IMR-90 (cell line): ENCODE results near the gene MSN. TPM values are rescaled to one million over a fixed set of nuclear protein-coding genes. Genes with fewer than 3 reads are reported as not detected.

Source experiments
- ATAC-seq: fragments of 200-7000 bp; cut with Tn5 transposase; 2 replicates; pipeline ENCODE4 v1.9.1; 2020; ENCODE audit warnings: low read depth, mild to moderate bottlenecking, moderate library complexity
- BruUV-seq: library from RNA; stranded (reverse); fragments of 400-500 nt; replicated peaks from 2 replicates; lab custom pipeline; 2021; lab: Mats Ljungman, UMichigan
- CTCF ChIA-PET: fragments of 300-600 bp; formaldehyde crosslinking; extraction: SDS; loops from one replicate; lab custom pipeline; 2021; ENCODE audit warnings: antibody characterized with exemption; lab: Yijun Ruan, JAX
- POLR2A ChIA-PET: fragments of 300-600 bp; sonication (Branson Sonifier 250); formaldehyde crosslinking; loops from one replicate; lab custom pipeline; 2022; ENCODE audit warnings: antibody characterized with exemption; ENCODE audit not compliant: unreplicated experiment; lab: Charles Lee
- DNase-seq: peaks from one replicate; pipeline ENCODE4 v3.0.0; 2013
- H2AFZ ChIP-seq: replicated peaks from 2 replicates; pipeline ENCODE3; 2013; ENCODE audit warnings: low read length, mild to moderate bottlenecking; ENCODE audit not compliant: poor library complexity
- H2AK5ac ChIP-seq: 2 replicates; pipeline ENCODE4 v1.6.1; 2013; ENCODE audit warnings: low read depth, low read length, inconsistent platforms
- H2AK9ac ChIP-seq: replicated peaks from 2 replicates; pipeline ENCODE3; 2013; ENCODE audit warnings: mild to moderate bottlenecking, low read depth, low read length, moderate library complexity; ENCODE audit not compliant: poor library complexity
- H2BK120ac ChIP-seq: 2 replicates; pipeline ENCODE4 v1.6.1; 2013; ENCODE audit warnings: low read depth, low read length, inconsistent platforms
- H2BK15ac ChIP-seq: 3 replicates; pipeline ENCODE4 v1.6.1; 2013; ENCODE audit warnings: low read depth, low read length, inconsistent platforms
- H2BK20ac ChIP-seq: 2 replicates; pipeline ENCODE4 v1.6.1; 2013; ENCODE audit warnings: low read depth, mild to moderate bottlenecking, inconsistent platforms, low read length, moderate library complexity
- H2BK5ac ChIP-seq: 2 replicates; pipeline ENCODE4 v1.6.1; 2013; ENCODE audit warnings: mild to moderate bottlenecking, low read depth, low read length, inconsistent platforms; ENCODE audit not compliant: poor library complexity, severe bottlenecking
- H3K14ac ChIP-seq: replicated peaks from 2 replicates; pipeline ENCODE4 v1.6.1; 2013; ENCODE audit warnings: low read depth, low read length, inconsistent platforms
- H3K18ac ChIP-seq: 2 replicates; pipeline ENCODE4 v1.6.1; 2013; ENCODE audit warnings: low read depth, low read length, control low read depth
- H3K23ac ChIP-seq: 2 replicates; pipeline ENCODE4 v1.6.1; 2013; ENCODE audit warnings: low read depth, low read length, inconsistent platforms
- H3K27ac ChIP-seq: 2 replicates; pipeline ENCODE4 v1.5.1; 2013; ENCODE audit warnings: mild to moderate bottlenecking, control low read depth, low read length; ENCODE audit not compliant: insufficient read depth
- H3K27me3 ChIP-seq: 2 replicates; pipeline ENCODE4 v1.6.1; 2013; ENCODE audit warnings: low read length; ENCODE audit not compliant: control insufficient read depth, insufficient read depth
- H3K36me3 ChIP-seq: 2 replicates; pipeline ENCODE4 v1.6.1; 2013; ENCODE audit warnings: low read length, mixed read lengths; ENCODE audit not compliant: control insufficient read depth, insufficient read depth
- H3K4ac ChIP-seq: 2 replicates; pipeline ENCODE4 v1.6.1; 2013; ENCODE audit warnings: low read depth, low read length, inconsistent platforms
- H3K4me1 ChIP-seq: 2 replicates; pipeline ENCODE4 v1.6.1; 2013; ENCODE audit warnings: low read length, mixed read lengths; ENCODE audit not compliant: control insufficient read depth, insufficient read depth
- H3K4me2 ChIP-seq: 2 replicates; pipeline ENCODE4 v1.6.1; 2013; ENCODE audit warnings: low read depth, mild to moderate bottlenecking, control low read depth, low read length, moderate library complexity
- H3K4me3 ChIP-seq: 2 replicates; pipeline ENCODE4 v1.5.1; 2013; ENCODE audit warnings: low read depth, mild to moderate bottlenecking, control low read depth, low read length, moderate library complexity; ENCODE audit not compliant: insufficient read depth
- H3K56ac ChIP-seq: 2 replicates; pipeline ENCODE4 v1.6.1; 2013; ENCODE audit warnings: low read length, inconsistent platforms; ENCODE audit not compliant: insufficient read depth; ENCODE audit errors: extremely low read depth
- H3K79me1 ChIP-seq, 2 experiments: 2 replicates each; pipeline ENCODE4 v1.6.1; 2013; ENCODE audit warnings: low read length in 2 of 2, inconsistent platforms in 1 of 2, low read depth in 1 of 2
- H3K9ac ChIP-seq: 2 replicates; pipeline ENCODE4 v1.6.1; 2013; ENCODE audit warnings: low read depth, low read length, control low read depth
- H3K9me1 ChIP-seq: 2 replicates; pipeline ENCODE4 v1.6.1; 2013; ENCODE audit warnings: low read length, inconsistent platforms; ENCODE audit not compliant: insufficient read depth
- H3K9me3 ChIP-seq: 2 replicates; pipeline ENCODE4 v1.6.1; 2013; ENCODE audit warnings: low read length; ENCODE audit not compliant: control insufficient read depth, insufficient read depth
- H4K20me1 ChIP-seq: 2 replicates; pipeline ENCODE4 v1.6.1; 2013; ENCODE audit warnings: low read length, inconsistent platforms; ENCODE audit not compliant: insufficient read depth
- H4K5ac ChIP-seq: 2 replicates; pipeline ENCODE4 v1.6.1; 2013; ENCODE audit warnings: mild to moderate bottlenecking, low read depth, low read length, control low read depth
- H4K8ac ChIP-seq, 2 experiments: 2 replicates each; pipeline ENCODE4 v1.6.1; 2013; ENCODE audit warnings: low read depth in 2 of 2, low read length in 2 of 2, control low read depth in 1 of 2, inconsistent platforms in 1 of 2
- H4K91ac ChIP-seq: 2 replicates; pipeline ENCODE4 v1.6.1; 2013; ENCODE audit warnings: low read depth, low read length, inconsistent platforms; ENCODE audit not compliant: insufficient read depth
- BHLHE40 ChIP-seq: fragments of 150-350 bp; IDR thresholded peaks from 2 replicates; pipeline ENCODE4 v1.6.1; 2016; ENCODE audit warnings: mild to moderate bottlenecking, low read depth, low read length
- ELK1 ChIP-seq: fragments of 150-350 bp; IDR thresholded peaks from 2 replicates; pipeline ENCODE4 v1.6.1; 2016; ENCODE audit warnings: low read depth, mild to moderate bottlenecking, low read length, moderate library complexity, borderline replicate concordance
- FOS ChIP-seq: fragments of 150-350 bp; IDR thresholded peaks from 2 replicates; pipeline ENCODE4 v1.6.1; 2016; ENCODE audit warnings: low read depth, low read length
- RCOR1 ChIP-seq: IDR thresholded peaks from 2 replicates; pipeline ENCODE4 v1.6.1; 2012; ENCODE audit warnings: mild to moderate bottlenecking, low read length, improper control_type of control experiment; ENCODE audit not compliant: insufficient replicate concordance
- WGBS, 2 experiments: methylation state at CpG; one replicate each; pipeline versions ENCODE4 v1.1.5 to v1.1.7; 2013; ENCODE audit warnings: missing lambda C conversion rate in 2 of 2; ENCODE audit not compliant: insufficient read length in 1 of 2; ENCODE audit errors: extremely low coverage in 2 of 2; 5-methylcytosine and 5-hydroxymethylcytosine counted together
- dilution Hi-C: fragments of 300-500 bp; cut with HindIII; formaldehyde crosslinking; loops from one replicate; pipeline ENCODE4 v1.14.3; 2018; ENCODE audit warnings: low sequenced_read_pairs; ENCODE audit not compliant: unreplicated experiment
- in situ Hi-C: fragments of 300-500 bp; cut with MboI; formaldehyde crosslinking; loops from 3 replicates; pipeline ENCODE4 v1.14.3; 2019; ENCODE audit warnings: low sequenced_read_pairs, inconsistent platforms, mixed read lengths
- intact Hi-C: fragments of 100-400 bp; cut with micrococcal nuclease; formaldehyde crosslinking; loops from 2 replicates; pipeline ENCODE4 v1.10.0; 2022
- polyA plus RNA-seq, 3 experiments: library from polyadenylated mRNA; depleted of rRNA; stranded (reverse); fragments of >200 nt; gene quantifications; 2 replicates each; pipeline ENCODE4 v1.2.3, GENCODE V29; 2012; ENCODE audit warnings: low replicate concordance in 1 of 3
- total RNA-seq: library from RNA; depleted of rRNA; stranded (reverse); fragments of >200 nt; gene quantifications from 2 replicates; pipeline ENCODE4 v1.2.3, GENCODE V29; 2012

MSN gene
- total and polyA plus RNA-seq, 2 of the 4 experiments (the other 2 are of a cell fraction) = 422 to 619 TPM

- Histone ChIP-seq H2AK5ac (no peak overlapping the region), H3K56ac (no peak overlapping the region), H2BK5ac (peak overlapping the region; percentile 42), H3K36me3 (peaks cover 4% of the 10 kb centered on the region), H4K8ac (no peak overlapping the region), H3K4me2 (no peak overlapping the region), H2AK9ac (no peak overlapping the region), H3K27ac (no peak overlapping the region; the same call in 1 of the 2 replicates), H2BK15ac (no peak overlapping the region), H3K4me3 (no peak overlapping the region), H2AFZ (no peak overlapping the region), H2BK120ac (no peak overlapping the region), H3K18ac (no peak overlapping the region), H4K91ac (no peak overlapping the region), H4K20me1 (peaks cover 85% of the 10 kb centered on the region), H3K9me1 (peaks cover 7% of the 10 kb centered on the region; the same call in 1 of the 2 replicates), H3K27me3 (no peaks in the 10 kb centered on the region), H3K79me1 (0 out of 4 replicates have a peak, but pooled peaks cover 0 to 3% of the 10 kb centered on the region in 2 experiments), H3K23ac (no peak overlapping the region), H2BK20ac (no peak overlapping the region), H4K5ac (no peak overlapping the region), H3K9me3 (no peaks in the 10 kb centered on the region), H3K4ac (no peak overlapping the region), H3K14ac (no peak overlapping the region), H3K9ac (no peak overlapping the region), H3K4me1 (peaks cover 16% of the 10 kb centered on the region)
- intact Hi-C loops (no loop called here), in situ Hi-C loops (no loop called here), dilution Hi-C loops (no loop called here)
- ATAC-seq = no peak
- CTCF ChIA-PET = no interaction called here
- no CpG with 5 or more reads among the region's 3 CpGs for WGBS, 2 experiments
- POLR2A ChIA-PET = no interaction called here
- no peak for DNase-seq
- TF ChIP-seq RCOR1 (no peak), ELK1 (no peak), BHLHE40 (no peak), FOS (no peak)
- BruUV-seq = no TSS peak
Measured at GRCh38 chrX:65695849-65696449, 28.5 kb downstream of the MSN start.
